EL (cell line): ENCODE measurements around the gene HCST.
A peak's percentile ranks its signal among the peaks of the same experiment; 100 is the strongest.
"Not testable (repeated sequence)": the region's sequence is repeated elsewhere in the genome, so short reads cannot be mapped to it uniquely, and the experiment has no call there.

Source experiments
- DNase-seq: peaks from one replicate; pipeline ENCODE4 v3.0.0-alpha.2; 2016

Gene HCST

GRCh38 chr19:35882114-35882832, 20.1 kb upstream of the HCST start:
- DNase-seq = peak; percentile 75

GRCh38 chr19:35883882-35884281, 18.4 kb upstream of the HCST start:
- DNase-seq = no peak

GRCh38 chr19:35885225-35885738, 17.0 kb upstream of the HCST start:
- no peak for DNase-seq

- DNase-seq = no peak
Measured at GRCh38 chr19:35885904-35886303, 16.4 kb upstream of the HCST start.

GRCh38 chr19:35887197-35887596, 15.1 kb upstream of the HCST start:
- DNase-seq = no peak

GRCh38 chr19:35888398-35888797, 13.9 kb upstream of the HCST start:
- no peak for DNase-seq

GRCh38 chr19:35889370-35890112, 12.8 kb upstream of the HCST start:
- no peak for DNase-seq

GRCh38 chr19:35890113-35890650, 12.1 kb upstream of the HCST start:
- DNase-seq = no peak

GRCh38 chr19:35891819-35892218, 10.5 kb upstream of the HCST start:
- DNase-seq = not testable (repeated sequence)

- DNase-seq = no peak
Measured at GRCh38 chr19:35894342-35894741, 8.0 kb upstream of the HCST start.

- no peak for DNase-seq
Measured at GRCh38 chr19:35895911-35896642, 6.3 kb upstream of the HCST start.

GRCh38 chr19:35896643-35897040, 5.7 kb upstream of the HCST start:
- no peak for DNase-seq

GRCh38 chr19:35897706-35898451, 4.5 kb upstream of the HCST start:
- no peak for DNase-seq

GRCh38 chr19:35898499-35898809, 3.9 kb upstream of the HCST start:
- no peak for DNase-seq

- DNase-seq = peak; percentile 83
Measured at GRCh38 chr19:35899547-35900214, 2.6 kb upstream of the HCST start.

GRCh38 chr19:35901055-35901644, 1.2 kb upstream of the HCST start:
- DNase-seq = peak; percentile 83

- no peak for DNase-seq
Measured at GRCh38 chr19:35902870-35903475, 644 bp downstream of the HCST start.

- peak; percentile 88 for DNase-seq
Measured at GRCh38 chr19:35903550-35904179, 1.3 kb downstream of the HCST start.

- DNase-seq = no peak
Measured at GRCh38 chr19:35904311-35905068, 2.2 kb downstream of the HCST start.

- peak; percentile 21 for DNase-seq
Measured at GRCh38 chr19:35905178-35905727, 2.9 kb downstream of the HCST start.
